Nephron (organoid): ENCODE data around the gene CD46.

Experiments
- H3K27ac Mint-ChIP-seq, 3 experiments: 2 replicates each; pipeline ENCODE4 v1.8.0; 2020; ENCODE audit warnings: mixed read lengths in 3 of 3, mild to moderate bottlenecking in 2 of 3, moderate library complexity in 1 of 3
- H3K27me3 Mint-ChIP-seq: 2 replicates; pipeline ENCODE4 v1.8.0; 2021; ENCODE audit warnings: low read depth, mild to moderate bottlenecking, moderate library complexity, mixed read lengths
- H3K36me3 Mint-ChIP-seq: 2 replicates; pipeline ENCODE4 v1.8.0; 2020; ENCODE audit warnings: low read depth, mixed read lengths
- H3K4me1 Mint-ChIP-seq: 2 replicates; pipeline ENCODE4 v1.8.0; 2020; ENCODE audit warnings: mixed read lengths
- H3K4me3 Mint-ChIP-seq, 3 experiments: 2 replicates each; pipeline ENCODE4 v1.8.0; 2020; ENCODE audit warnings: mild to moderate bottlenecking in 3 of 3, mixed read lengths in 3 of 3, moderate library complexity in 2 of 3
- H3K9me3 Mint-ChIP-seq: 2 replicates; pipeline ENCODE4 v1.8.0; 2020; ENCODE audit warnings: mixed read lengths
- CTCF ChIP-seq, 3 experiments: fragments of 200-600 bp; sonication (generic); IDR thresholded peaks; one replicate each; pipeline ENCODE4 v1.5.0; 2021; ENCODE audit warnings: antibody characterized with exemption in 3 of 3; ENCODE audit not compliant: unreplicated experiment in 3 of 3

The CD46 gene

DNA sequence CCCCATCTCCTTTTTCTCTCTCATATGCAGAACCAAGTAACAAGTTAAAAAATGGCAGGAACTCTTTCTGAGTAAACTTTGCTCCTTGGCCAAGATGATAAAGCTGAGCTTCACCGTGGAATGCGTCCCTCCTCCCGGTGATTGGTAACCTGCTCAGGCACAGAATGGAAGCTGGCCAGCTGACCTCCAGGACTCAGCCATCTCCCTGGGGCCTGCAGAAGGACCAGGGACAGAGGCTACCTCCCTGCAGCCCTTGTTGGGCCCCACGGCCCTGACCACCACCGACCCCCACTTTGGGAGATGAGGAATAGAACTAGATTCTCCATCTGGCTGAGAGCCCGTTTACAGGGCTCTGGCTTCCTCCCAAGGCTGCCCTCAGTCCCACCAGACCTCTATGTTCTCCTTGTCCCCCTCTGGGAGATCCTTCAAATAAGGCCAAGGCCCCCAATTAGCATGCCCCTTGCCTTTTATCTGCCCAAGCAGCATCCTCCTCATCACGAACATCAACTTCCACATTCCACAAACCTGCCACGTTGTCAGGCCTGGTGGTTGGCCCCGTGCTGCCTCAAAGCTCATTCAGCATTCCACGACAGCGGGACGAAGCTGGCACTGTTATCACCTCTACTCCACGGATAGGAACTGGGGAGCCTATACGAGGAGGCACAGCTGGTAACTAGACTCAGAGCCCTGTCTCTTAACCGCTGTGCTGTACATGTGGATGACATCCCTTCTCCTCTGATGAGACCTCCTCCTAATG is 84.9 kb downstream of the CD46 start:
- H3K27ac Mint-ChIP-seq = no peak overlapping the region
- no peaks in the 10 kb centered on the region for H3K36me3 Mint-ChIP-seq
- no peak for TF ChIP-seq CTCF (IDR thresholded peaks at IDR 0.05; ENCODE audit: unreplicated experiment in 3 of 3)
- no peaks in the 10 kb centered on the region for H3K9me3 Mint-ChIP-seq
- H3K27me3 Mint-ChIP-seq = no peaks in the 10 kb centered on the region
- no peak overlapping the region for H3K4me3 Mint-ChIP-seq
- peaks cover 4% of the 10 kb centered on the region for H3K4me1 Mint-ChIP-seq

DNA sequence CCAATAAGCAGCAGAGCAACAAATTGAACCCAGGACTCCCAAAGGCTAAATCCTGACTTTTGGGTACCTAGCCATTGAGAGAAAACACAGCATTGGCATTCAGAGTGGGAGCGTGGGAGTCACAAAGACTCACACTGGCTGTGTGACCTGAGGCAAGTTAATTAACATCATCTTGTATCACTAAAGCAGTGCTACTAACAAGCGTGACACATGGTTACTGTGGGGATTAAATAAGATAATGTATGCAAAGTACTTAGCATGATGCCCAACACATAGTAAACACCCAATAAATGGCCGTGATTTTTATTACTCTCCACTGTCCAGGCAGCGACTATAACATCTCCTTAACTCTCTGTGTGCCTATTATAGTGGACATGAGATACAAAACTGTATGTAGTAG is 85.8 kb downstream of the CD46 start:
- Mint-ChIP-seq H3K36me3 (no peaks in the 10 kb centered on the region), H3K4me3 (no peak overlapping the region), H3K27ac (peak overlapping the region; percentile 5 to 80 (median 71)), H3K27me3 (no peaks in the 10 kb centered on the region), H3K9me3 (no peaks in the 10 kb centered on the region), H3K4me1 (peaks cover 4% of the 10 kb centered on the region)
- TF ChIP-seq CTCF (IDR thresholded peaks at IDR 0.05; ENCODE audit: unreplicated experiment in 3 of 3) = no peak

DNA sequence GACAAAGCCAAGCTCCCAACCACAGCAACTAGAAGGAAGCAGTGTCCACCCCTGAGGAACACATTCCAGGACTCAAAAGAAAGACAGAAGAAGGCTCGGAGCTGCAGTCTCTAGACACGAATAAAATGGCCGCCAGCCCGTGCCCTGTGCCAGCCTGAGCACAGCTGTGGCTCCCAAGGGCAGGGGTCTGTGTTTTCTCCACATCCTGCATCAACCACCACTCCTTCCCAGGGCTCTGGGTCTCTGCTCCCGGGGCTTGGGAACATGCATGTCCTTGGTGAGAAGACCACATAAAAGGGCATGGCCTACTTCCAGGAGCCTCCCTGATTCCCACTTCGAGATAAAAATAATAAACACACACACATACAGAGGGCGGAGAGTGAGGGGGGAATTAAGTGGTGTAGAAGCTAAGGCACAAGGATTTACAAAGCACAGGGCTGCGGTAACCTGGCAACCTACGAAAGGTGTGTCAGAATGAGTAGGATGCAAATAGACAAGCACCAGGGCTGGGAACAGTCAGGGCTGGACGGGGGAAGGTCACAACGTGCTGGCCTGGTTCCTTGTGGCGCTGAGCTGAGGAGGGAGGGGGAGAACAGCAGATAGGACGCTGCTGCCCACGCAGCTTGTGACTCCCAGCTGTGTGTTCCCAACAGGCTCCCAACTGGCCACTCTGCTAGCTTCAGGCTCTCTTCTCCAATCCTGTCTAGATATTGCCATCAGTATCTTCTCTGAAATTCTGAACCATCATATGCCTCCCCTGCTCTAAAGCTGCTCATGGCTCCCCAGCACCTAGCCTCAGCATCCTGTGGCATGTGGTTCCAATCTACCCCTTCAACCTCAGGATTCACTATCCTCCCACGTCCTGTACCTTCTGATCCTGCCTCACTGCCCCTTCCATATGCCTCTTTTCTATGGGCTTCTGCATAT is 86.6 kb downstream of the CD46 start:
- no peak for TF ChIP-seq CTCF (IDR thresholded peaks at IDR 0.05; ENCODE audit: unreplicated experiment in 3 of 3)
- Mint-ChIP-seq H3K27ac (peak overlapping the region; percentile 5 to 80 (median 71)), H3K27me3 (no peaks in the 10 kb centered on the region), H3K4me1 (peaks cover 4% of the 10 kb centered on the region), H3K9me3 (no peaks in the 10 kb centered on the region), H3K4me3 (no peak overlapping the region), H3K36me3 (no peaks in the 10 kb centered on the region)

- TF ChIP-seq CTCF (IDR thresholded peaks at IDR 0.05; ENCODE audit: unreplicated experiment in 3 of 3) = no peak
- no peaks in the 10 kb centered on the region for H3K9me3 Mint-ChIP-seq
- peaks cover 4% of the 10 kb centered on the region for H3K4me1 Mint-ChIP-seq
- no peaks in the 10 kb centered on the region for H3K27me3 Mint-ChIP-seq
- H3K27ac Mint-ChIP-seq = peak overlapping the region in 1 of 3 experiments; percentile 80
- no peaks in the 10 kb centered on the region for H3K36me3 Mint-ChIP-seq
- H3K4me3 Mint-ChIP-seq = no peak overlapping the region
These were observed 87.2 kb downstream of the CD46 start for GRCh38 chr1:207839083-207839413.

DNA sequence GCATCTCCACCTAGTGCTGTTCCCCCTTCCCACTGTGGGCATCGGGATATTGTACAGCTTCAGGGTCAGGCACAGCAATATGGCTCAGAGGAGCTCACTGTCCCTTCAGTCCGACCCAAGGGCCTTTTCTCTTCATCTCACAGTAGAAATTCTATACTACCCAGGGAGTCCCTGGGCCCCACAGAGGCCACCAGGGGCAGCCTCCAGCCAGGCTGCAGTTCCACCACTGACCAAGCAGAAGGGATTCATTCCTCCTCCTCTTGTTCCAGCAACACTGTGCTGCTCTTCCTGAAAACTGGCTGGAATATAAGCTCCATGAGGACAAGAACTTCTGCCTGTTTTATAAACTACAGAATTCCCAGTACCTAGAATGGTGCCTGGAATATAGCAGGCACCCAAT is 88.5 kb downstream of the CD46 start:
- Mint-ChIP-seq H3K27me3 (no peaks in the 10 kb centered on the region), H3K4me3 (no peak overlapping the region), H3K4me1 (peaks cover 4% of the 10 kb centered on the region), H3K36me3 (no peaks in the 10 kb centered on the region), H3K9me3 (no peaks in the 10 kb centered on the region), H3K27ac (peak overlapping the region in 2 of 3 experiments; percentile 31 to 33)
- TF ChIP-seq CTCF (IDR thresholded peaks at IDR 0.05; ENCODE audit: unreplicated experiment in 3 of 3) = no peak
